Karpas-422 (cell line): ENCODE measurements around the gene UBXN1. TPM values are rescaled to one million over a fixed set of nuclear protein-coding genes. Genes with fewer than 3 reads are reported as not detected.

Source experiments
- DNase-seq: peaks from one replicate; pipeline ENCODE4 v3.0.0-alpha.2; 2015
- H2AFZ ChIP-seq: fragments of 200-600 bp; sonication (generic); 2 replicates; pipeline ENCODE4 v1.6.1; 2014; ENCODE audit warnings: antibody characterized with exemption, low read length, mixed read lengths
- H3K27ac ChIP-seq: fragments of 200-600 bp; sonication (generic); 2 replicates; pipeline ENCODE4 v1.5.1; 2014; ENCODE audit warnings: mild to moderate bottlenecking, low read length, moderate library complexity
- H3K27me3 ChIP-seq: fragments of 200-600 bp; sonication (generic); 2 replicates; pipeline ENCODE4 v1.6.1; 2014; ENCODE audit warnings: low read length, mixed read lengths
- H3K36me3 ChIP-seq: fragments of 200-600 bp; sonication (generic); 2 replicates; pipeline ENCODE4 v1.6.1; 2014; ENCODE audit warnings: low read length, mixed read lengths; ENCODE audit not compliant: insufficient read depth
- H3K4me1 ChIP-seq: fragments of 200-600 bp; sonication (generic); 2 replicates; pipeline ENCODE4 v1.6.1; 2014; ENCODE audit warnings: mild to moderate bottlenecking, low read length, mixed read lengths
- H3K4me2 ChIP-seq: fragments of 200-600 bp; sonication (generic); 2 replicates; pipeline ENCODE4 v1.6.1; 2014; ENCODE audit warnings: low read length, low read depth, mild to moderate bottlenecking; ENCODE audit not compliant: poor library complexity, severe bottlenecking
- H3K4me3 ChIP-seq: fragments of 200-600 bp; sonication (generic); 2 replicates; pipeline ENCODE4 v1.5.1; 2014; ENCODE audit warnings: mild to moderate bottlenecking, antibody characterized with exemption, low read length, mixed read lengths
- H3K79me2 ChIP-seq: fragments of 200-600 bp; sonication (generic); 2 replicates; pipeline ENCODE4 v1.6.1; 2014; ENCODE audit warnings: mild to moderate bottlenecking, low read length, mixed read lengths
- H3K9ac ChIP-seq: fragments of 200-600 bp; sonication (generic); 2 replicates; pipeline ENCODE4 v1.6.0; 2014; ENCODE audit warnings: low read length
- H3K9me2 ChIP-seq: fragments of 200-600 bp; sonication (generic), shearing (Covaris generic); replicated peaks from 2 replicates; pipeline ENCODE4 v1.6.0; 2014; ENCODE audit warnings: mild to moderate bottlenecking, low read length, moderate library complexity; ENCODE audit not compliant: insufficient read depth
- H3K9me3 ChIP-seq: fragments of 300-700, 200-600 bp; sonication (generic); 2 replicates; pipeline ENCODE4 v1.6.1; 2014; ENCODE audit warnings: low read length, mixed read lengths
- H4K20me1 ChIP-seq: fragments of 200-600 bp; sonication (generic); 2 replicates; pipeline ENCODE4 v1.6.1; 2014; ENCODE audit warnings: mild to moderate bottlenecking, antibody characterized with exemption, low read length, low read depth; ENCODE audit not compliant: insufficient read depth
- total RNA-seq: library from RNA; depleted of rRNA; stranded (reverse); fragments of >200 nt; shearing (Covaris generic); gene quantifications from 2 replicates; pipeline ENCODE4 v1.2.3, GENCODE V29; 2014; ENCODE audit warnings: low replicate concordance; rRNA removed

Gene UBXN1, protein sequence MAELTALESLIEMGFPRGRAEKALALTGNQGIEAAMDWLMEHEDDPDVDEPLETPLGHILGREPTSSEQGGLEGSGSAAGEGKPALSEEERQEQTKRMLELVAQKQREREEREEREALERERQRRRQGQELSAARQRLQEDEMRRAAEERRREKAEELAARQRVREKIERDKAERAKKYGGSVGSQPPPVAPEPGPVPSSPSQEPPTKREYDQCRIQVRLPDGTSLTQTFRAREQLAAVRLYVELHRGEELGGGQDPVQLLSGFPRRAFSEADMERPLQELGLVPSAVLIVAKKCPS
- total RNA-seq = 160 and 334 TPM in 2 replicates

DNA sequence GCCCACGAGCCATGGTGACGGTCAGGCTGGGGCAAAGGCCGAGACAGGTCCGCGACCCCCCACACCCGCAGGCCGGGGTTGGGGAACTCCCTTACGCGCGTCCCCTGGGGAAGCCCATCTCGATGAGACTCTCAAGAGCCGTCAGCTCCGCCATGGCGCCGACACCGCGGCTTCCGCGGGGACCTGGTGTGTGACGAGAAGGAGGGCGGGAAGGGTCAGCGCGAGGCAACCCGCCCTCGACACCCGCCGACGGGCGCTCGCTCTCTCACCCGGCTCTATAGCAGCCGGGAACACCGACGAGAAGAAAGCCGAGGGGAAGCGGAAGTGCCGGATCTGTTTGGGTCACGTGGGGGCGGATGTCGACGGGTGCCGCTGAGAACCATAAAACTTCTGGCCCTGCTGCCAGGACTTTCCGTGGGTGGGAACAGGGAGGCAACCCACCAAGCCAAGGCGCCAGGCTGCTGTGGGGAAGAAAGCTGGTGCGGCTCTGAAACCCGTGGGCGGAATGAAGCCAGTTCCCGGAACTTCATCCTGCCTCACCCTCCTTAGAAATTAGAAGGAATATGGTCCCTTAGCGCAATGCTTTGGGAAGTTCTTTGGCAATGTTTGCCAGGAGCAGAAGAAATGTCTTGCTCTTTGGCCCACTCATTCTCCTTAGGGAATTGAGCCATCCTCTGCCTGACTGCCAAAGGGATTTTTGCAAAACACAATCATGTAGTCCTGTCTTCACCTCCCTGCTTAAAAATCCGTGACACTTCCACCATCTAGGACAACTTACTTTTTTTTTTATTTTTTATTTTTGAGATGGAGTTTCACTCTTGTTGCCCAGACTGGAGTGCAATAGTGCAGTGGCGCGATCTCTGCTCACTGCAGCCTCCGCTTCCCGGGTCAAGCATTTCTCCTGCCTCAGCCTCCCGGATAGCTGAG, at the start of gene UBXN1:
TSS of gene UBXN1 (minus strand) at position 304 of the 927 bp plus-strand sequence. CDS start at position 154, 150 bp downstream.
- no peaks in the 10 kb centered on the region for H3K27me3 ChIP-seq
- H3K4me3 ChIP-seq = peak within 1 kb of the TSS; percentile 98
- peaks cover 34% of the 10 kb centered on the region for H3K79me2 ChIP-seq
- no peaks in the 10 kb centered on the region for H3K9me3 ChIP-seq
- peak within 1 kb of the TSS; percentile 100 for H3K4me2 ChIP-seq
- H3K4me1 ChIP-seq = peaks cover 31% of the 10 kb centered on the region
- H3K27ac ChIP-seq = peak within 1 kb of the TSS; percentile 73
- peak within 1 kb of the TSS; percentile 97 for H3K9ac ChIP-seq
- H2AFZ ChIP-seq = peak within 1 kb of the TSS; percentile 77
- H3K9me2 ChIP-seq = no peaks in the 10 kb centered on the region
- DNase-seq = peak; percentile 96
- no peaks in the 10 kb centered on the region; the same call in 1 of the 2 replicates for H4K20me1 ChIP-seq
- peaks cover 9% of the 10 kb centered on the region; the same call in 1 of the 2 replicates for H3K36me3 ChIP-seq

DNA sequence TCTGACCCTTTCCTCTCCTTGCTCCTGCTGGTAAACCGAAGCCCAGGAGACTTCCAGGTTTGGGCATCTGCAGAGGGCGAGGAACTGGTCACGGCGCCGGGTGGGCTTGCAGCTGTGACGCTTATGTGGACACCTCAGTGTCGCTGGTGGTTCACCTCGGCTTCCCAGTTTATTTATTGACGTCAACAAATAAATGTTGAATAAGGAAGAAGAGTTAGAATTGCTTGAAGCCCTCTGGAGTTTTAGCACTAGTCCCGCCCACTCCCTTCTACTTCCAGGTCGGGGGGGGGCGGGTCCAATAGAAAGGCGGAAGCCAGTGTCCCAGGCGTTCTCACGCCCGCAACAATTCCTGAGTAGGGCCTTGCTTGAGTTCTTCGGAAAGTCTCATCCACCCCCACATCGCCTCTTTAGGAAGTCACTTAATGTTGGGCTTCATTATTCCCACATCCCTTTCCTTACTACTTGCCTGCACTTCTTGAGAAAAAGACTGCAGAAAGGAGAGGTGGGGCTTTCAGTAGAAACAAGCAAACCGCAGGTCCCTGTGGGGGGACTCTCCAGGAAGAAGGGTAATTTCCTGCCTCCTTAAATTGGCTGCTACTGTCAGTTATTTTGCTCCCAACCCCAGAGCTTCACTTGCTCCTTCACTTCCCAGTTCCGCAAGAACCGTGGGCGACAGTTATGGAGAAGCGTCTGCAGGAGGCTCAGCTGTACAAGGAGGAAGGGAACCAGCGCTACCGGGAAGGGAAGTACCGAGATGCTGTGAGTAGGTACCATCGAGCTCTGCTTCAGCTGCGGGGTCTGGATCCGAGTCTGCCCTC, 49.5 kb upstream of the UBXN1 start, which contains the start of gene TTC9C:
TSS of gene TTC9C (plus strand) at position 316 of the 818 bp plus-strand sequence. CDS start at position 679, 363 bp downstream.
- peaks cover 27% of the 10 kb centered on the region for H3K4me1 ChIP-seq
- H3K4me3 ChIP-seq = peak within 1 kb of the TSS; percentile 89
- peaks cover 31% of the 10 kb centered on the region for H3K36me3 ChIP-seq
- peak within 1 kb of the TSS; percentile 89 for H3K4me2 ChIP-seq
- H3K9ac ChIP-seq = peak within 1 kb of the TSS; percentile 90
- H2AFZ ChIP-seq = peak within 1 kb of the TSS; percentile 68; the same call in 1 of the 2 replicates
- peak; percentile 93 for DNase-seq
- peak within 1 kb of the TSS; percentile 94 for H3K27ac ChIP-seq
- H3K79me2 ChIP-seq = peaks cover 66% of the 10 kb centered on the region
- no peaks in the 10 kb centered on the region for H3K27me3 ChIP-seq
- H3K9me3 ChIP-seq = no peaks in the 10 kb centered on the region
- H3K9me2 ChIP-seq = no peaks in the 10 kb centered on the region
- H4K20me1 ChIP-seq = peaks cover 25% of the 10 kb centered on the region

DNA sequence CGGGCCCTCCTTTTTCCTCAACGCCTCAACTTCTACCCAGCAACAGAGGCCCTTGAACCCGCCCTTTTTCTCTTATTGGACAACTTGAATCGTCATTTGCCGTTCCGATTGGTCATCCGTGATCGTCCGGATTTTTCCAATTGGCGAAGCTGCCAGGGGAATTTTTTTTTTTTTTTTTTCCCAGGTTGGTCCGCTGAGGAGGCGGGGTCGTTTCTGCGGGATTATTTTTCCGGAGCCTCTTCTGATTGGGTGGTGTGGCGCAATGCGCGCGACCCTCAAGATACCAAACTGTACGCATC, 48.9 kb upstream of the UBXN1 start:
- Histone ChIP-seq H3K9ac (peak overlapping the region; percentile 90), H3K27ac (peak overlapping the region; percentile 94), H2AFZ (peak overlapping the region; percentile 68; the same call in 1 of the 2 replicates), H3K9me3 (no peaks in the 10 kb centered on the region), H3K4me1 (peaks cover 27% of the 10 kb centered on the region), H4K20me1 (peaks cover 25% of the 10 kb centered on the region), H3K79me2 (peaks cover 67% of the 10 kb centered on the region), H3K4me3 (peak overlapping the region; percentile 89), H3K9me2 (no peaks in the 10 kb centered on the region), H3K27me3 (no peaks in the 10 kb centered on the region), H3K4me2 (peak overlapping the region; percentile 89), H3K36me3 (peaks cover 30% of the 10 kb centered on the region)
- DNase-seq = peak; percentile 99

DNA sequence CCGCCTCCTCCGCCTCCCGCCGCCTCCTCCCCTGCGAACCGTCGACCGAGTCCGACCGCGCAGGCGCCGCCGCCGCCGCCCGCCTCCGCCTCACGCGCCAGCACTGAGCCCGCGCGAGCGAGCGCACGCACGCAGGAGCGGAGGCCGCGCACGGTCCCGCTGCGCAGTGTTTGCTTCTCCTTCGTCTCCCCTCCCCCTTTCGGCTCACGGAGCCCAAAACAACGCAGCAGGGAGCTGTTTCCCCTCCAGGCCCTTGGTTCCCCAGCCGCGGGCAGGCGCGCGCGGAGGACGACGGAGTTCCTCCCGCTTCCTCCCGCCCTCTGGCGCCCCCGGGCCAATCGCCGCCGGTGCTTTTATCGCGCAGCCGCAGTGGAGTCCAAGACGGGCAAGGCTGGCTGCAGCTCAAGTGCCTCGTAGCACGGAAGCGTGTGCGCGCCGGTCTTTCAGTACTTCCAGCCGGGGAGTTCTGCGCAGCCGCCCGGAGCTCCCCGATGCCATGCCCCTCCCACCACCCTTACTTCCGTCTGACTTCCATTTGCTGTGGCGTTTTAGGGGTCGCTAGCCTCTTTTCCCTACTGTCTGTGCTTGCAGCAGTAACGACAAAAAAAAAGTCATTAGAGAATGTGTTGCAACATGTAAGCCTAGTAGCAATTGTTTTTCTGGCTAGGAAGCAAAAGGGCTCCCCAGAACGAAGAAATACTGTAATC, 48.4 kb upstream of the UBXN1 start, which contains the start of gene HNRNPUL2:
TSS of gene HNRNPUL2 (minus strand) at position 293 of the 707 bp plus-strand sequence. CDS start 301 bp downstream, outside the sequence.
- Histone ChIP-seq H3K4me1 (peaks cover 27% of the 10 kb centered on the region), H3K4me2 (peak within 1 kb of the TSS; percentile 89), H3K9me3 (no peaks in the 10 kb centered on the region), H3K27ac (peak within 1 kb of the TSS; percentile 94), H2AFZ (peak within 1 kb of the TSS; percentile 68; the same call in 1 of the 2 replicates), H3K27me3 (no peaks in the 10 kb centered on the region), H3K4me3 (peak within 1 kb of the TSS; percentile 89), H3K36me3 (peaks cover 35% of the 10 kb centered on the region), H3K9ac (peak within 1 kb of the TSS; percentile 90), H3K79me2 (peaks cover 72% of the 10 kb centered on the region), H4K20me1 (peaks cover 25% of the 10 kb centered on the region), H3K9me2 (no peaks in the 10 kb centered on the region)
- peak; percentile 100 for DNase-seq

DNA sequence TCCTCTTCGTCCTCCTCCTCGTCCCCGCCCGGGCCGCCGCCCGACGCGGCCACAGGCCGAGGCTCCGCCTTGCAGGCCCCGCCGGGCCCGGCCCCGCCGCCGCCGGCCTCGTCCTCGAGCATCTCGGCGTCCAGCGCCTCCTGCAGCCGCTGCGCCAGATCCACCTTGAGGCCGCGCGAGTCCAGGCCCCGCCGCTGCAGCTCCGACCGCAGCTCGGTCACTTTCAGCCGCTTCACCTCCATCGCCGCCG, 48.0 kb upstream of the UBXN1 start:
- Histone ChIP-seq H3K27ac (peak overlapping the region; percentile 94), H3K9me2 (no peaks in the 10 kb centered on the region), H3K4me2 (peak overlapping the region; percentile 89), H3K36me3 (peaks cover 40% of the 10 kb centered on the region), H2AFZ (no peak overlapping the region), H3K27me3 (no peaks in the 10 kb centered on the region), H4K20me1 (peaks cover 25% of the 10 kb centered on the region), H3K79me2 (peaks cover 77% of the 10 kb centered on the region), H3K9ac (peak overlapping the region; percentile 90), H3K4me1 (peaks cover 27% of the 10 kb centered on the region), H3K4me3 (peak overlapping the region; percentile 89), H3K9me3 (no peaks in the 10 kb centered on the region)
- no peak for DNase-seq

DNA sequence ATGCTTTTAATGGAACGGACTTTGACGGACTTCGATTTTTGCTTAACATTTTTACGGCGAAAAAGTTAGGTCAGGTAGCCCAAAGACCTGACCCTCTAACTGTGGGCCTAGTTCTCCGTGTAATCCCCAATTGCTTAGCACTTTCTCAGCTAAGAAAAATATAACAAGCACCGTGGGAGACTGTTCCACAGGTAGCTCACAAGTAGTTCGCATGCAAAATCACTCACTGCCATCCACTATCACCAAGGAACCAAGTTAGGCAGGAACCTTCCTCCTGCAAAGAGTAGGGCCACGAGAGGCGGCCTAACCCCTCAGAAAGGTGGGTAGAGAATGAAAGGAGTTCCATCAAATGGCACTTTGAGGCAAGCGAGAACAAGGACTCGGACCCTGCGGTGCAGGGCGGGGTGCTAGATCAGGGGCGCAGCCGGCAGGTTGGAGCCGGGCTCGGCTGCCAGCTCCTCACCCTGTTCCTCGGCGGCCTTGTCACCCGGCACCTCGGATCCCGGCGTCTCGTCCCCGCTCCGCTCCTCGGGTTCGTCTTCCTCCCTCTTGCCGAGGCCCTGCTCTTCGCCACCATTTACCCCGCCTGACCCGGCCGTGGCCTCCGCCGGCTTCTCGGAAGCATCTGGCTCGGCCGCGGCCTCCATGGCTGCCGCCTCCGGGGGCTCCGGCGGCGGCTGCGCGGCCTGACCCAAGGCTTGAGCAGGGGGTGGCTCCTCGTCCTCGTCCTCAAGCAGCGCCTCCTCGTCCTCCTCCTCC, 47.5 kb upstream of the UBXN1 start:
- Histone ChIP-seq H4K20me1 (peaks cover 25% of the 10 kb centered on the region), H2AFZ (no peak overlapping the region), H3K9me3 (no peaks in the 10 kb centered on the region), H3K79me2 (peaks cover 79% of the 10 kb centered on the region), H3K4me2 (peak overlapping the region; percentile 89), H3K9me2 (no peaks in the 10 kb centered on the region), H3K4me3 (peak overlapping the region; percentile 89), H3K9ac (peak overlapping the region; percentile 90), H3K27me3 (no peaks in the 10 kb centered on the region), H3K4me1 (peaks cover 27% of the 10 kb centered on the region), H3K36me3 (peaks cover 45% of the 10 kb centered on the region), H3K27ac (peak overlapping the region; percentile 94)
- no peak for DNase-seq

DNA sequence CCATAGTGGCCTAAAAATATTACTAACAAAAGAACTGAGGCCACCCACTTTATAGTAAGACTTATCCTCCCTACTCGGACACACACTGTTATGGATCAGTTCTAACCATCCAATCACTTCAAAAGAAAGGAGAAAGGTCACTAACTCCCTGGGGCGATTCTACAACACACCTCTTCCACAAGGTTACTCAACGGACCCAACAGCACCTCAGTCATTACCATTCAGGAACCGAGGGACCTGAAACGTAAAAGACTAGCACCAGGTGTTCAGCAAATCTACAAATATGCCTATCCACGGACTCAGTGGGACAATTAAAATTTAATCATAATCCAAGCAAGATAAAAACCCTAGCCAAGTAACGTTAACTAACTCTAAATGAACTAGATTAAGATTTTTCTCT, 46.8 kb upstream of the UBXN1 start:
- Histone ChIP-seq H3K9me3 (no peaks in the 10 kb centered on the region), H3K27me3 (no peaks in the 10 kb centered on the region), H3K4me2 (peak overlapping the region; percentile 89), H3K27ac (peak overlapping the region; percentile 94), H3K9me2 (no peaks in the 10 kb centered on the region), H3K36me3 (peaks cover 51% of the 10 kb centered on the region), H3K9ac (peak overlapping the region; percentile 90), H3K4me3 (peak overlapping the region; percentile 89), H2AFZ (no peak overlapping the region), H3K79me2 (peaks cover 80% of the 10 kb centered on the region), H4K20me1 (peaks cover 25% of the 10 kb centered on the region), H3K4me1 (peaks cover 27% of the 10 kb centered on the region)
- DNase-seq = no peak
